KMS-11 (cell line): ENCODE results near the gene ATP2C1.

Experiments
- H2AFZ ChIP-seq: fragments of 200-600 bp; sonication (generic); 2 replicates; pipeline ENCODE4 v1.6.1; 2016; ENCODE audit warnings: antibody characterized with exemption, mixed run types, low read depth
- H3K27ac ChIP-seq: fragments of 200-600 bp; sonication (generic); 2 replicates; pipeline ENCODE4 v1.6.1; 2016; ENCODE audit warnings: mild to moderate bottlenecking, mixed run types
- H3K27me3 ChIP-seq: fragments of 200-600 bp; sonication (generic); 2 replicates; pipeline ENCODE4 v1.6.1; 2017; ENCODE audit warnings: mild to moderate bottlenecking, low read depth, mixed run types, moderate library complexity; ENCODE audit not compliant: insufficient read depth
- H3K36me3 ChIP-seq: fragments of 200-600 bp; sonication (generic); 2 replicates; pipeline ENCODE4 v1.6.1; 2017; ENCODE audit warnings: mild to moderate bottlenecking, mixed run types; ENCODE audit not compliant: insufficient read depth
- H3K4me1 ChIP-seq: fragments of 200-600 bp; sonication (generic); 2 replicates; pipeline ENCODE4 v1.6.1; 2016; ENCODE audit warnings: mild to moderate bottlenecking, low read depth, mixed run types; ENCODE audit not compliant: poor library complexity, severe bottlenecking
- H3K4me2 ChIP-seq: fragments of 200-600 bp; sonication (generic); 2 replicates; pipeline ENCODE4 v1.7.0; 2016; ENCODE audit warnings: mild to moderate bottlenecking, mixed run types
- H3K4me3 ChIP-seq: fragments of 200-600 bp; sonication (generic); IDR thresholded peaks from 2 replicates; pipeline ENCODE4 v1.6.1; 2017; ENCODE audit warnings: low read depth, low read length, mixed read lengths; ENCODE audit not compliant: insufficient read depth
- H3K79me2 ChIP-seq: fragments of 200-600 bp; sonication (generic); 2 replicates; pipeline ENCODE4 v1.6.1; 2016; ENCODE audit warnings: low read depth, mixed run types; ENCODE audit not compliant: insufficient read depth
- H3K9ac ChIP-seq: fragments of 200-600 bp; sonication (generic); 2 replicates; pipeline ENCODE4 v1.6.1; 2016; ENCODE audit warnings: mild to moderate bottlenecking, mixed run types
- H4K20me1 ChIP-seq: fragments of 200-600 bp; sonication (generic); 2 replicates; pipeline ENCODE4 v1.6.1; 2016; ENCODE audit warnings: mild to moderate bottlenecking, mixed run types; ENCODE audit not compliant: insufficient read depth
- CTCF ChIP-seq: fragments of 200-600 bp; sonication (generic); conservative IDR thresholded peaks from 2 replicates; pipeline ENCODE4 v1.6.1; 2017; ENCODE audit warnings: low read depth, mild to moderate bottlenecking, antibody characterized with exemption, low read length, moderate library complexity, mixed read lengths

The ATP2C1 gene

GRCh38 chr3:130925628-130926027 is 31.7 kb downstream of the ATP2C1 start:
- no peak overlapping the region for H2AFZ ChIP-seq
- peaks cover 100% of the 10 kb centered on the region for H3K79me2 ChIP-seq
- H3K27ac ChIP-seq = no peak overlapping the region

GRCh38 chr3:130926504-130926903 is 32.6 kb downstream of the ATP2C1 start:
- TF ChIP-seq CTCF = no peak
- H3K4me2 ChIP-seq = no peak overlapping the region
- H3K4me3 ChIP-seq = no peak overlapping the region
- peaks cover 98% of the 10 kb centered on the region for H3K79me2 ChIP-seq
- H3K36me3 ChIP-seq = no peaks in the 10 kb centered on the region
- no peak overlapping the region for H2AFZ ChIP-seq
- H3K27me3 ChIP-seq = no peaks in the 10 kb centered on the region
- H3K9ac ChIP-seq = no peak overlapping the region
- peaks cover 54% of the 10 kb centered on the region for H3K4me1 ChIP-seq
- peaks cover 60% of the 10 kb centered on the region for H4K20me1 ChIP-seq
- no peak overlapping the region for H3K27ac ChIP-seq

More at GRCh38 chr3:130925628-130926027, 31.7 kb downstream of the ATP2C1 start:
- H3K27me3 ChIP-seq = no peaks in the 10 kb centered on the region
- H3K36me3 ChIP-seq = no peaks in the 10 kb centered on the region
- H3K4me1 ChIP-seq = peaks cover 54% of the 10 kb centered on the region
- peaks cover 55% of the 10 kb centered on the region for H4K20me1 ChIP-seq
- no peak overlapping the region for H3K4me3 ChIP-seq
- H3K9ac ChIP-seq = no peak overlapping the region
- H3K4me2 ChIP-seq = no peak overlapping the region
- no peak for TF ChIP-seq CTCF

GRCh38 chr3:130929804-130930203 is 35.9 kb downstream of the ATP2C1 start:
- no peak overlapping the region for H3K27ac ChIP-seq
- H2AFZ ChIP-seq = no peak overlapping the region
- no peak overlapping the region for H3K4me3 ChIP-seq
- no peak overlapping the region for H3K4me2 ChIP-seq
- peaks cover 53% of the 10 kb centered on the region for H3K4me1 ChIP-seq
- no peaks in the 10 kb centered on the region; the same call in 1 of the 2 replicates for H3K36me3 ChIP-seq
- TF ChIP-seq CTCF = no peak
- H3K9ac ChIP-seq = no peak overlapping the region
- H3K27me3 ChIP-seq = no peaks in the 10 kb centered on the region
- peaks cover 76% of the 10 kb centered on the region for H3K79me2 ChIP-seq
- peaks cover 48% of the 10 kb centered on the region for H4K20me1 ChIP-seq

- H3K4me2 ChIP-seq = no peak overlapping the region
- H2AFZ ChIP-seq = no peak overlapping the region
- no peaks in the 10 kb centered on the region for H3K27me3 ChIP-seq
- peaks cover 45% of the 10 kb centered on the region; the same call in 1 of the 2 replicates for H3K79me2 ChIP-seq
- no peaks in the 10 kb centered on the region; the same call in 1 of the 2 replicates for H3K36me3 ChIP-seq
- no peak overlapping the region for H3K27ac ChIP-seq
- peaks cover 28% of the 10 kb centered on the region for H4K20me1 ChIP-seq
- no peak overlapping the region for H3K4me3 ChIP-seq
- no peak overlapping the region for H3K9ac ChIP-seq
- no peak for TF ChIP-seq CTCF
- peaks cover 33% of the 10 kb centered on the region for H3K4me1 ChIP-seq
Observed at GRCh38 chr3:130932979-130933378, 39.1 kb downstream of the ATP2C1 start.
